HT-29 (cell line): ENCODE data around the gene IL6ST. TPM values are rescaled to one million over a fixed set of nuclear protein-coding genes. Genes with fewer than 3 reads are reported as not detected.

ENCODE experiments used
- DNase-seq: peaks from one replicate; pipeline ENCODE4 v3.0.0-alpha.2; 2015; ENCODE audit warnings: low spot score
- small RNA-seq: library from RNA; depleted of rRNA; stranded (forward); fragments of <200 nt; gene quantifications from one replicate; pipeline ENCODE3, GENCODE V24; 2014
- total RNA-seq: library from RNA; depleted of rRNA; stranded (reverse); fragments of >200 nt; shearing (Covaris generic); gene quantifications from 2 replicates; pipeline ENCODE4 v1.2.3, GENCODE V29; 2014; rRNA removed

The IL6ST gene
- total RNA-seq, 1 experiment from 2014 or later: 17.7 TPM

DNA sequence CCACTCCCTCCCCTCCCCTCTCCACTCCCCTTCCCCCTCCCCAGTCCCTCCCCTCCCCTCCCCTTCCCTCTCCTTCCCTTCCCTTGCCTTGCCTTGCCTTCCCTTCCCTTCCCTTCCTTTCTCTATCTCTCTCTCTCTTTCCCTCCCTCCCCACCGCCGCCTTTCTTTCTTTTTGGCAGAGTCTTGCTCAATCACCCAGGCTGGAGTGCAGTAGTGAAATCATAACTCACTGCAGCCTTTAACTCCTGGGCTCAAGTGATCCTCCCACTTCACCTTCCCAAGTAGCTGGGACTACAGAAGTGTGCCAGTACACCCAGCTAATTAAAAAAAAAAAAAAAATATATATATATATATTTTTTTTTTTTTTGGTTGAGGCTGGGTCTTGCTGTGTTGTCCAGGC lies 98.1 kb downstream of the IL6ST start:
- DNase-seq: no peak

DNA sequence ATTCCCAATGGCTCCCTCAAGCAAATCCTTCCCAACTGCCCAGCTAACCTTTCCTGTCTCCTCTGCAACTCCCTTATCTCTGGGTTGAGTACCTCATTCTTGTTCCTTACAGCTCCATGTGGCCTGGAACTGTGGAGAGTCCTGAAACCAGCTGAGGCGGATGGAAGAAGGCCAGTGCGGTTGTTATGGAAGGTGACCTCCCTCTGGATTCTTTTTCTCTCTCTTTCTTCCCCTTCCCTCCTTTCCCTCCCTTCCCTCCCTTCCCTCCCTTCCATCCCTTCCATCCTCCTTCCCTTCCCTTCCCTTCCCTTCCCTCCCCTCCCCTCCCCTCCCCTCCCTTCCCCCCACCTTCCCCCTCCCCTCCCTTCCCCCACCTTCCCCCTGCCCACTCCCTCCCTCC lies 98.5 kb downstream of the IL6ST start:
- no peak for DNase-seq

- DNase-seq: no peak
Observed at GRCh38 chr5:55895346-55895745, 99.4 kb downstream of the IL6ST start.

DNA sequence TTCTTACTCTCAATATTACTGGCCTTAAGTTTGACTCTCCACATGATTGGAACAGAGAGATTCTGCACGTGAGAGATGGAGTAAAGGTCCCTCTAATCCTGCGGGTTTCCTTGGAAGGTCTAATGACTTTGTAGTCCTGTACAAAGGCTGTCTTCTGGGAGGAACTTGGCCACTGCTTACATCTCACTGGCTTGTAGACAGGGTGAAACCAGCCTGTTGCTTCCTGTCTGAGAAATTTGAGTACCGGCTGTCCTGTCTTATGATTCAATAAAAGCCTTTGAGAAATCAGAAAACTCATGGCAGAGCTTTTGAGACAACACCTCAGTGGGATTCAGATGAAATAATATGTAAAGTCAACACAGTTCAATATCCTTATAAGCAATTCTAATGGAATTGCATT lies 100.6 kb downstream of the IL6ST start:
- no peak for DNase-seq

GRCh38 chr5:55892479-55892878 lies 102.3 kb downstream of the IL6ST start:
- no peak for DNase-seq

- no peak for DNase-seq
Observed at GRCh38 chr5:55888205-55888604, 106.6 kb downstream of the IL6ST start.

GRCh38 chr5:55885359-55885758 lies 109.4 kb downstream of the IL6ST start:
- DNase-seq: no peak

Small RNA genes lying within 50 kb of the gene (small RNA-seq; reads per million reads assigned to genes)
- gene AC016596.1 (not detected), gene RF01210 (not detected)

Other genes with a start within 250 kb of the IL6ST start
- not detected in 2 replicates for gene IL31RA, start 143.6 kb downstream of the IL6ST start, total RNA-seq
- gene ANKRD55, start 238.4 kb upstream of the IL6ST start, total RNA-seq: not detected in 2 replicates